A549 (cell line): Measurements from ENCODE around the gene PRKCE.

Experiments
- MAX ChIP-seq: IDR thresholded peaks from 2 replicates; pipeline ENCODE4 v1.6.1; 2012
- RFX5 ChIP-seq: fragments of 450-650 bp; IDR thresholded peaks from 2 replicates; pipeline ENCODE4 v1.7.1; 2014; ENCODE audit warnings: antibody characterized with exemption, mild to moderate bottlenecking, moderate library complexity

GRCh38 chr2:45612285-45612684, 39.2 kb upstream of the PRKCE start:
- TF ChIP-seq MAX (no peak), RFX5 (no peak)
